ENCODE measurements around the gene CTIF.
"Not testable (repeated sequence)": the region's sequence is repeated elsewhere in the genome, so short reads cannot be mapped to it uniquely, and the experiment has no call there.

Gene CTIF

DNA sequence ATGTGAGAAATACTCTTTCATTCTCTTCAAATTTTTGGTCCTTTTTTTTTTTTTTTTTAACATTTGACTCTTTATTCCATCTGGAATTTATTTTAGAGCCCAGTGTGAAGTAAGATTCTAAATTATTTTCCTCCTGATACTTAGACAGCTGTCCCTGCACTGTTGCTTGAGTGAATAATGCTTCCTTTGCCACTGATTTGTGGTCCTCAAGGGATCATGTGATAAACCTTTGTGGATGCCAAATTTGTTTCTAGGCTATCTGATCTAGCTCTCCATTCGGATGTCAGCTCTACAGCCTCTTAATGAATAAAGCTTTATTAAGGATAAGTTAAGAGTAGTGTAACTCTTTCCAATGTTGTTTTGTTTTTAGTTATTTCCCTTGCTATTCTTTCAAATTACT lies 269.6 kb downstream of the CTIF start:
- H3K27ac ChIP-seq = no peak overlapping the region
- TF ChIP-seq ZFX (IDR thresholded peaks at IDR 0.05; ENCODE audit: borderline replicate concordance) = no peak
- TF ChIP-seq CTCF (IDR thresholded peaks at IDR 0.05) = no peak

GRCh38 chr18:48809365-48809764 lies 270.5 kb downstream of the CTIF start:
- TF ChIP-seq CTCF (IDR thresholded peaks at IDR 0.05) = no peak
- TF ChIP-seq ZFX (IDR thresholded peaks at IDR 0.05; ENCODE audit: borderline replicate concordance) = no peak
- no peak overlapping the region for H3K27ac ChIP-seq

- TF ChIP-seq CTCF (IDR thresholded peaks at IDR 0.05) (no peak), ZFX (IDR thresholded peaks at IDR 0.05; ENCODE audit: borderline replicate concordance) (no peak)
- no peak overlapping the region for H3K27ac ChIP-seq
Observed at GRCh38 chr18:48810805-48811204, 272.0 kb downstream of the CTIF start.

DNA sequence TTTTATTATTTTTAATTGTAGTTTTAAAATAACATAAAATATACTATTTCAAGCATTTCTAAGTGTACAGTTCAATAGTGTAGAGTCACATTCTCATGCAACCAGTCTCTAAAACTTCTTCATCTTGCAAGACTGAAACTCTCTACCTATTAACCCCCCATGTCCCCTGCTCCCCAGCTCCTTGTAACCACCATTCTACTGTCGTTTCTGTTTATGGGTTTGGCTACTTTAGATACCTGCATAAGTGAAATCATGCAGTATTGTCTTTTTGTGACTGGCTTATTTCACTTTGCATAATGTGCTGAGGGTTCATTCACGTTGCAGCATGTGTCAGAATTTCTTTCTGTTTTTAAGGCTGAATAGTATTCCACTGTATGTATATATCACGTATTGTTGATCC lies 272.6 kb downstream of the CTIF start:
- TF ChIP-seq CTCF (IDR thresholded peaks at IDR 0.05) = no peak
- no peak for TF ChIP-seq ZFX (IDR thresholded peaks at IDR 0.05; ENCODE audit: borderline replicate concordance)
- no peak overlapping the region for H3K27ac ChIP-seq

- not testable (repeated sequence) for H3K27ac ChIP-seq
Observed at GRCh38 chr18:48811977-48812451, 273.2 kb downstream of the CTIF start.

DNA sequence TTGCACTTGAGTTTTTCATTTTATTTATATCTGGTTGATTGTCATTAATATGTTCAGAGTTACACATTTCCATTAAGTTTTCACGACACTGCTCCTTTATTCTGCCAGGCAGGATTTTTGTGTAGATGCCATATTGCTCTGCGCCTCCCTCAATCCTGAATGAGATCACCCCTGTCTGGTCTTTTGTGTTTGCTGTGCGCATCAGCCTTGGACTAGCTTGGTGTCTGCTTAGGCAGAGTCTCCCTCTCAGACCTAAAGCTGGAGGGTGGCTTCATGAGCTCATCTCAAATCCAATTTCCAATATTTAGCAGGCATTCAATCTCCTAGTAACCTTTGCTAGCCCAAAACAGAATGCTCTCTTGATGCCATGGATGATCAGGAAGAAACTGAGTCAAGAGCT lies 274.5 kb downstream of the CTIF start:
- no peak for TF ChIP-seq CTCF (IDR thresholded peaks at IDR 0.05)
- TF ChIP-seq ZFX (IDR thresholded peaks at IDR 0.05; ENCODE audit: borderline replicate concordance) = no peak
- H3K27ac ChIP-seq = no peak overlapping the region

DNA sequence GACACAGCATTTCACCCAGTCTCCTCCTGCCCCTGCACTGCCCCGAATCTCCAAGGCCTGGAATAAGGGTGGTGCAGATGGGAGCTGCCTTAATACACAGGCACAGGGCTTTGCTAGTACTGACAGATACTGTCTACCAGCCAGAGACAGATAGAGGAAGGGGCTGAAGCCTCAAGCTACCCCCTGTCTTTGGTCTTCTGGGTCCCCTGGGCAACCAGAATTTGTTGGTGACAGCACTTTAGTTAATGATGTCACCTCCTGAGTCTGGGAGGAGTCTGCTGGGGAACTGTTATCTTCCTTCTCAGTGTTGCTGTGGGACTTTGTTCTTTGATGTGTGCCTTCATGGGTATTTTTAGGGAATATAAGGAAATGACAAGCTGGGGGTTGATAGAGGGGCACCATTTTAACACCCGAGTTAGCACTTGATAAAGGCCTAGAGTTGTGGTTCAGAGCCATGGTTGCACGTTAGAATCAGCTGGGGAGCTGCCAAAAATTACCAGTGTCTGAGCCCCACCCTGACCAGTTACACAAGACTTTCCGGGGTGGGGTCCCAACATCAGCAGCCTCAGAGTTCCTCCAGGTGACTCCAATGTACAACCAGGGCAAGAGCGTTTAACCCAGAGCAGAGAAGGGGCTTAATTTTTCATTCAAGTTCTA lies 275.1 kb downstream of the CTIF start:
- no peak overlapping the region for H3K27ac ChIP-seq
- TF ChIP-seq CTCF (IDR thresholded peaks at IDR 0.05) (no peak), ZFX (IDR thresholded peaks at IDR 0.05; ENCODE audit: borderline replicate concordance) (no peak)

All from 22Rv1 (cell line).